ENCODE results near the gene OPTC.

OPTC gene

GRCh38 chr1:203491664-203492063 lies 2.3 kb upstream of the OPTC start:
- DNase-seq (ENCODE audit: low read depth), result no peak

- DNase-seq (ENCODE audit: low read depth), result no peak
Observed at GRCh38 chr1:203492082-203492747, 1.7 kb upstream of the OPTC start.

GRCh38 chr1:203492748-203493130 lies 1.2 kb upstream of the OPTC start:
- no peak for DNase-seq (ENCODE audit: low read depth)

GRCh38 chr1:203495845-203496244 lies 1.9 kb downstream of the OPTC start:
- no peak for DNase-seq (ENCODE audit: low read depth)

- no peak for DNase-seq (ENCODE audit: low read depth)
Observed at GRCh38 chr1:203497269-203497777, 3.4 kb downstream of the OPTC start.

- DNase-seq (ENCODE audit: low read depth), result no peak
Observed at GRCh38 chr1:203499643-203500278, 5.8 kb downstream of the OPTC start.

- no peak for DNase-seq (ENCODE audit: low read depth)
Observed at GRCh38 chr1:203500279-203500678, 6.3 kb downstream of the OPTC start.

GRCh38 chr1:203503836-203504235 lies 9.9 kb downstream of the OPTC start:
- DNase-seq (ENCODE audit: low read depth), result no peak

- DNase-seq (ENCODE audit: low read depth), result peak; percentile 74
Observed at GRCh38 chr1:203504400-203505250, 10.7 kb downstream of the OPTC start.

- no peak for DNase-seq (ENCODE audit: low read depth)
Observed at GRCh38 chr1:203505526-203506204, 11.7 kb downstream of the OPTC start.

GRCh38 chr1:203506858-203507626 lies 13.1 kb downstream of the OPTC start:
- no peak for DNase-seq (ENCODE audit: low read depth)

- DNase-seq (ENCODE audit: low read depth), result no peak
Observed at GRCh38 chr1:203507759-203508158, 13.8 kb downstream of the OPTC start.

GRCh38 chr1:203508463-203509073 lies 14.6 kb downstream of the OPTC start:
- no peak for DNase-seq (ENCODE audit: low read depth)

- DNase-seq (ENCODE audit: low read depth), result no peak
Observed at GRCh38 chr1:203509135-203509534, 15.2 kb downstream of the OPTC start.

GRCh38 chr1:203511513-203511912 lies 17.6 kb downstream of the OPTC start:
- no peak for DNase-seq (ENCODE audit: low read depth)

GRCh38 chr1:203511930-203512329 lies 18.0 kb downstream of the OPTC start:
- no peak for DNase-seq (ENCODE audit: low read depth)

- DNase-seq (ENCODE audit: low read depth), result no peak
Observed at GRCh38 chr1:203512517-203512847, 18.5 kb downstream of the OPTC start.

GRCh38 chr1:203512848-203513584 lies 19.1 kb downstream of the OPTC start:
- no peak for DNase-seq (ENCODE audit: low read depth)

GRCh38 chr1:203513585-203514031 lies 19.7 kb downstream of the OPTC start:
- DNase-seq (ENCODE audit: low read depth), result no peak

- no peak for DNase-seq (ENCODE audit: low read depth)
Observed at GRCh38 chr1:203516184-203516583, 22.2 kb downstream of the OPTC start.

Data from stimulated activated CD8-positive, alpha-beta memory T cell treated with anti-CD3 and anti-CD28 coated beads, Interleukin-12 subunit alpha, Interleukin-12 subunit beta, amount 100 ng/mL, for 1 hour (primary cell).